Upper lobe of left lung (tissue), 6 donors: ENCODE data around the gene VMAC. TPM values are rescaled to one million over a fixed set of nuclear protein-coding genes. Genes with fewer than 3 reads are reported as not detected.

ENCODE experiments used
- ATAC-seq, 2 donors: fragments of 200-7000 bp; cut with Tn5 transposase; one replicate each; pipeline ENCODE4 v1.9.1; 2022; ENCODE audit warnings: mild to moderate bottlenecking in 2 of 2, moderate library complexity in 2 of 2; ENCODE audit not compliant: low FRiP score in 2 of 2
- DNase-seq, 2 donors: peaks; one replicate each; pipeline ENCODE4 v3.0.0-alpha.2; 2019 to 2020
- H3K27ac ChIP-seq, 4 donors: fragments of 200-600 bp; sonication (generic); one replicate each; pipeline ENCODE4 v1.5.1; 2016 to 2019
- H3K27me3 ChIP-seq, 4 donors: fragments of 200-600 bp; sonication (generic); one replicate each; pipeline ENCODE4 v1.5.1; 2017 to 2019
- H3K36me3 ChIP-seq, 4 donors: fragments of 200-600 bp; sonication (generic); one replicate each; pipeline ENCODE4 v1.5.1; 2016 to 2019
- H3K4me1 ChIP-seq, 4 donors: fragments of 200-600 bp; sonication (generic); one replicate each; pipeline ENCODE4 v1.5.1; 2018 to 2019
- H3K4me3 ChIP-seq, 4 donors: fragments of 200-600 bp; sonication (generic); one replicate each; pipeline ENCODE4 v1.5.1; 2017 to 2019; ENCODE audit warnings: mild to moderate bottlenecking in 2 of 4, moderate library complexity in 1 of 4
- H3K9me3 ChIP-seq, 4 donors: fragments of 200-600 bp; sonication (generic); one replicate each; pipeline ENCODE4 v1.5.1; 2018 to 2019
- CTCF ChIP-seq, 6 experiments: fragments of 450-650 bp in 4 of 6; fragments of 200-600 bp in 2 of 6; sonication (generic) in 2 of 6; IDR thresholded peaks; one replicate each; pipeline ENCODE4 v1.5.1; 2016 to 2019; ENCODE audit warnings: antibody characterized with exemption in 6 of 6
- EP300 ChIP-seq, 4 donors: sonication (generic); formaldehyde crosslinking; IDR thresholded peaks; one replicate each; pipeline ENCODE4 v1.5.1; 2017; ENCODE audit warnings: antibody characterized with exemption in 4 of 4, control low read depth in 2 of 4
- POLR2A ChIP-seq, 4 donors: fragments of 450-650 bp; IDR thresholded peaks; one replicate each; pipeline ENCODE4 v1.5.1; 2016 to 2017; ENCODE audit warnings: antibody characterized with exemption in 4 of 4, mild to moderate bottlenecking in 2 of 4
- POLR2AphosphoS5 ChIP-seq, 2 donors: sonication (generic); formaldehyde crosslinking; IDR thresholded peaks; one replicate each; pipeline ENCODE4 v1.5.1; 2017; ENCODE audit warnings: antibody characterized with exemption in 2 of 2
- WGBS, 2 donors: methylation state at CpG; one replicate each; pipeline ENCODE4 v1.1.5; 2017 to 2018; 5-methylcytosine and 5-hydroxymethylcytosine counted together
- total RNA-seq, 6 donors: library from RNA; depleted of rRNA in 4 of 6; stranded (reverse); fragments of >200 nt in 4 of 6; gene quantifications; one replicate each; pipeline versions ENCODE4 v1.1.0 to v1.2.1, GENCODE V29; 2016 to 2021
- donor health status: DM: no; HTN: no; CAD: no; lungs with moderate emphysema.
- donor health status: DM: no; HTN: yes; CAD: no; lungs with severe emphysema.

VMAC gene
- total RNA-seq, 6 donors from 2014 or later: 4.1 to 38.8 (median 9.3) TPM

GRCh38 chr19:5864013-5864720 lies 40.5 kb upstream of the VMAC start:
- Histone ChIP-seq H3K4me1 (no peaks in the 10 kb centered on the region), H3K9me3 (no peaks in the 10 kb centered on the region), H3K27ac (no peak overlapping the region), H3K4me3 (no peak overlapping the region), H3K36me3 (no peaks in the 10 kb centered on the region), H3K27me3 (no peaks in the 10 kb centered on the region)
- WGBS, 2 donors: 88 to 89% methylated on average over 8 of the region's 9 CpGs
- TF ChIP-seq CTCF (IDR thresholded peaks at IDR 0.05) (no peak), POLR2A (IDR thresholded peaks at IDR 0.05) (no peak), POLR2AphosphoS5 (IDR thresholded peaks at IDR 0.05) (no peak), EP300 (IDR thresholded peaks at IDR 0.05) (no peak)
- ATAC-seq: no peak
- DNase-seq: no peak

GRCh38 chr19:5864725-5865486 lies 39.8 kb upstream of the VMAC start:
- no peak overlapping the region for H3K4me3 ChIP-seq
- 77 to 88% methylated on average over 11 to 14 of the region's 14 CpGs for WGBS, 2 donors
- no peaks in the 10 kb centered on the region for H3K4me1 ChIP-seq
- no peak for DNase-seq
- H3K27me3 ChIP-seq: no peaks in the 10 kb centered on the region
- no peak overlapping the region for H3K27ac ChIP-seq
- no peaks in the 10 kb centered on the region for H3K36me3 ChIP-seq
- TF ChIP-seq EP300 (IDR thresholded peaks at IDR 0.05) (no peak), POLR2A (IDR thresholded peaks at IDR 0.05) (no peak), POLR2AphosphoS5 (IDR thresholded peaks at IDR 0.05) (no peak), CTCF (IDR thresholded peaks at IDR 0.05) (peak in 1 of 6 experiments; percentile 21)
- no peaks in the 10 kb centered on the region for H3K9me3 ChIP-seq
- ATAC-seq: no peak

- H3K27ac ChIP-seq: no peak overlapping the region
- WGBS, 2 donors: 85 to 88% methylated on average over 7 to 11 of the region's 11 CpGs
- no peaks in the 10 kb centered on the region for H3K4me1 ChIP-seq
- DNase-seq: no peak
- H3K36me3 ChIP-seq: no peaks in the 10 kb centered on the region
- TF ChIP-seq EP300 (IDR thresholded peaks at IDR 0.05): no peak
- no peak for TF ChIP-seq POLR2A (IDR thresholded peaks at IDR 0.05)
- TF ChIP-seq POLR2AphosphoS5 (IDR thresholded peaks at IDR 0.05): no peak
- TF ChIP-seq CTCF (IDR thresholded peaks at IDR 0.05): no peak
- no peaks in the 10 kb centered on the region for H3K27me3 ChIP-seq
- H3K4me3 ChIP-seq: no peak overlapping the region
- H3K9me3 ChIP-seq: no peaks in the 10 kb centered on the region
- no peak for ATAC-seq
Observed at GRCh38 chr19:5865772-5866171, 38.9 kb upstream of the VMAC start.

- H3K27ac ChIP-seq: no peak overlapping the region
- no peak overlapping the region for H3K4me3 ChIP-seq
- H3K4me1 ChIP-seq: no peaks in the 10 kb centered on the region
- DNase-seq (no peak), ATAC-seq (no peak)
- TF ChIP-seq EP300 (IDR thresholded peaks at IDR 0.05) (no peak), POLR2AphosphoS5 (IDR thresholded peaks at IDR 0.05) (no peak), POLR2A (IDR thresholded peaks at IDR 0.05) (no peak), CTCF (IDR thresholded peaks at IDR 0.05) (no peak)
- H3K36me3 ChIP-seq: no peaks in the 10 kb centered on the region
- H3K27me3 ChIP-seq: no peaks in the 10 kb centered on the region
- 52 to 85% methylated on average over 7 to 31 of the region's 31 CpGs for WGBS, 2 donors
- no peaks in the 10 kb centered on the region for H3K9me3 ChIP-seq
Observed at GRCh38 chr19:5867201-5868136, 37.2 kb upstream of the VMAC start.
